ENCODE results near the gene CYTL1. TPM values are rescaled to one million over a fixed set of nuclear protein-coding genes. Genes with fewer than 3 reads are reported as not detected.

Gene CYTL1
- polyA plus RNA-seq, 1 donor (not counting 4 experiments of a cell fraction or from before 2014, with no cell fraction given): 0.30 TPM

- Histone ChIP-seq H3K4me2 (ENCODE audit: control insufficient read depth, extremely low read depth, insufficient read depth, low read depth, low read length) (peak overlapping the region; percentile 22), H3K4me3 (ENCODE audit: control insufficient read depth in 2 of 3, extremely low read depth in 1 of 3, insufficient read depth in 2 of 3, low read depth in 1 of 3, low read length in 3 of 3) (no peak overlapping the region), H3K36me3 (ENCODE audit: control insufficient read depth in 2 of 2, extremely low read depth in 1 of 2, insufficient read depth in 2 of 2, low read length in 2 of 2) (no peaks in the 10 kb centered on the region), H3K9me1 (ENCODE audit: control insufficient read depth, extremely low read depth, insufficient read depth, low read length) (no peaks in the 10 kb centered on the region), H2AFZ (ENCODE audit: control insufficient read depth, low read length) (no peak overlapping the region), H3K27me3 (ENCODE audit: control insufficient read depth, extremely low read depth, insufficient read depth, low read length) (no peaks in the 10 kb centered on the region), H3K79me2 (ENCODE audit: control insufficient read depth, insufficient read depth, low read length) (no peaks in the 10 kb centered on the region), H3K4me1 (ENCODE audit: control insufficient read depth, extremely low read depth, insufficient read depth, low read length) (no peaks in the 10 kb centered on the region), H4K20me1 (ENCODE audit: control insufficient read depth, extremely low read depth, insufficient read depth, low read length) (no peaks in the 10 kb centered on the region), H3K27ac (ENCODE audit: control insufficient read depth, insufficient read depth, low read length) (no peak overlapping the region), H3K9me3 (ENCODE audit: control insufficient read depth, low read depth, low read length) (peaks cover 4% of the 10 kb centered on the region), H3K9ac (ENCODE audit: control insufficient read depth, extremely low read depth, insufficient read depth, low read length) (no peak overlapping the region)
- TF ChIP-seq EZH2 (IDR thresholded peaks at IDR 0.05; ENCODE audit: low read length) (no peak), CTCF (optimal IDR thresholded peaks at IDR 0.05 in 1 of 3, IDR thresholded peaks at IDR 0.05 in 1 of 3, conservative IDR thresholded peaks at IDR 0.05 in 1 of 3; ENCODE audit: extremely low read depth in 1 of 3, insufficient read depth in 2 of 3, low read length in 3 of 3) (no peak)
- DNase-seq (ENCODE audit: low read depth, low spot score) (peak; percentile 4), FAIRE-seq (peak; percentile 52)
- dilution Hi-C loops (cut with MboI; ENCODE audit: extremely low pct_ligation_motif_present, low sequenced_read_pairs): no loop called here
Measured at GRCh38 chr4:4984186-4984585, 35.1 kb downstream of the CYTL1 start.

GRCh38 chr4:4981827-4982226 is 37.4 kb downstream of the CYTL1 start:
- Histone ChIP-seq H3K9ac (ENCODE audit: control insufficient read depth, extremely low read depth, insufficient read depth, low read length) (no peak overlapping the region), H3K4me3 (ENCODE audit: control insufficient read depth in 2 of 3, extremely low read depth in 1 of 3, insufficient read depth in 2 of 3, low read depth in 1 of 3, low read length in 3 of 3) (no peak overlapping the region), H3K4me1 (ENCODE audit: control insufficient read depth, extremely low read depth, insufficient read depth, low read length) (no peaks in the 10 kb centered on the region), H3K27me3 (ENCODE audit: control insufficient read depth, extremely low read depth, insufficient read depth, low read length) (no peaks in the 10 kb centered on the region), H3K27ac (ENCODE audit: control insufficient read depth, insufficient read depth, low read length) (no peak overlapping the region), H4K20me1 (ENCODE audit: control insufficient read depth, extremely low read depth, insufficient read depth, low read length) (no peaks in the 10 kb centered on the region), H3K9me3 (ENCODE audit: control insufficient read depth, low read depth, low read length) (peaks cover 4% of the 10 kb centered on the region), H3K79me2 (ENCODE audit: control insufficient read depth, insufficient read depth, low read length) (no peaks in the 10 kb centered on the region), H3K36me3 (ENCODE audit: control insufficient read depth in 2 of 2, extremely low read depth in 1 of 2, insufficient read depth in 2 of 2, low read length in 2 of 2) (no peaks in the 10 kb centered on the region), H3K9me1 (ENCODE audit: control insufficient read depth, extremely low read depth, insufficient read depth, low read length) (no peaks in the 10 kb centered on the region), H2AFZ (ENCODE audit: control insufficient read depth, low read length) (no peak overlapping the region), H3K4me2 (ENCODE audit: control insufficient read depth, extremely low read depth, insufficient read depth, low read depth, low read length) (no peak overlapping the region)
- FAIRE-seq (no peak), DNase-seq (ENCODE audit: low read depth, low spot score) (no peak)
- TF ChIP-seq CTCF (optimal IDR thresholded peaks at IDR 0.05 in 1 of 3, IDR thresholded peaks at IDR 0.05 in 1 of 3, conservative IDR thresholded peaks at IDR 0.05 in 1 of 3; ENCODE audit: extremely low read depth in 1 of 3, insufficient read depth in 2 of 3, low read length in 3 of 3) (no peak), EZH2 (IDR thresholded peaks at IDR 0.05; ENCODE audit: low read length) (no peak)
- dilution Hi-C loops (cut with MboI; ENCODE audit: extremely low pct_ligation_motif_present, low sequenced_read_pairs): no loop called here
